ENCODE measurements around the gene GSDMA. TPM values are rescaled to one million over a fixed set of nuclear protein-coding genes. Genes with fewer than 3 reads are reported as not detected.

Gene GSDMA
- polyA plus RNA-seq, 1 experiment = not detected

DNA sequence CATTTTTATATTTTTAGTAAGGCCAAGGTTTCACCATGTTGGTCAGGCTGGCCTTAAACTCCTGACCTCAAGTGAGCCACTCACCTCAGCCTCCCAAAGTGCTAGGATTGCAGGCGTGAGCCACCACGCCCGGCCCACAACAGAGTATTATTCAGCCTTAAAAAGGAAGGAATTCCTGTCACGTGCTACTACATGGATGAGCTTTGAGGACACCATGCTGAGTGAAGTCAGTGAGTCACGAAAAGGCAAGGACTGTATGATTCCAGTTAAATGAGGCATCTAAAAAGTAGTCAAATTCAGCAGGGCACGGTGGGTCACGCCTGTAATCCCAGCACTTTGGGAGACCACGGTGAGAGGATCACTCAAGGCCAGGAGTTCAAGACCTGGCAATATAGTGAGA lies 62.1 kb downstream of the GSDMA start:
- POLR2A ChIA-PET = no interaction called here
- TF ChIP-seq, protein P1, sequence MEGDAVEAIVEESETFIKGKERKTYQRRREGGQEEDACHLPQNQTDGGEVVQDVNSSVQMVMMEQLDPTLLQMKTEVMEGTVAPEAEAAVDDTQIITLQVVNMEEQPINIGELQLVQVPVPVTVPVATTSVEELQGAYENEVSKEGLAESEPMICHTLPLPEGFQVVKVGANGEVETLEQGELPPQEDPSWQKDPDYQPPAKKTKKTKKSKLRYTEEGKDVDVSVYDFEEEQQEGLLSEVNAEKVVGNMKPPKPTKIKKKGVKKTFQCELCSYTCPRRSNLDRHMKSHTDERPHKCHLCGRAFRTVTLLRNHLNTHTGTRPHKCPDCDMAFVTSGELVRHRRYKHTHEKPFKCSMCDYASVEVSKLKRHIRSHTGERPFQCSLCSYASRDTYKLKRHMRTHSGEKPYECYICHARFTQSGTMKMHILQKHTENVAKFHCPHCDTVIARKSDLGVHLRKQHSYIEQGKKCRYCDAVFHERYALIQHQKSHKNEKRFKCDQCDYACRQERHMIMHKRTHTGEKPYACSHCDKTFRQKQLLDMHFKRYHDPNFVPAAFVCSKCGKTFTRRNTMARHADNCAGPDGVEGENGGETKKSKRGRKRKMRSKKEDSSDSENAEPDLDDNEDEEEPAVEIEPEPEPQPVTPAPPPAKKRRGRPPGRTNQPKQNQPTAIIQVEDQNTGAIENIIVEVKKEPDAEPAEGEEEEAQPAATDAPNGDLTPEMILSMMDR (IDR thresholded peaks at IDR 0.05; ENCODE audit: insufficient read depth, low read depth, low read length) = no peak
- CTCF ChIA-PET = interaction anchor here (0.7 to 5.0 kb wide), 8 partner anchors 9 to 166 kb away, joined by 3 to 133 read pairs (median 18); partner anchors contain the start of gene CSF3
- Histone ChIP-seq H3K27me3 (ENCODE audit: control insufficient read depth, insufficient read depth, low read length) (no peaks in the 10 kb centered on the region), H3K4me3 (ENCODE audit: low read depth, low read length) (no peak overlapping the region), H3K36me3 (ENCODE audit: control insufficient read depth, insufficient read depth, low read length) (peaks cover 12% of the 10 kb centered on the region)
- no peak for DNase-seq (ENCODE audit: low read depth)

DNA sequence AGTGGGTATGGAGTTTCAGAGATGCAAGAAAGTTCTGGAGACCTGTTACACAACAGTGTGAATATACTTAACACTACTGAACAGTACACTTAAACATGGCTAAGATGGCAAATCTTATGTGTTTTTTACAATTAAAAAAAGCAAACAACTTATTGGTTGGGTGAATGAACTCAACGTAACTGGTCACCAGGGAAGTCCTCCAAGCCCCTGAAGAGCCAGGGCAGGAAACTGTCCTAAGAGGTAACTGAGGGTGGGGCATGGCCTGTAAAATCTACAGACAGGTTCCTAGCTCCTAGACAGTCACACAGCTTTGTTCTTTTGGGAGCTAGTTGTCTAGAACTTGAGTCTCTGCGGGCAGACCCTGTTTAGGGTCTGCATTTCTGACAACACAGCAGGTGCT lies 62.8 kb downstream of the GSDMA start:
- CTCF ChIA-PET = interaction anchor here (0.7 to 5.0 kb wide), 12 partner anchors 10 to 165 kb away, joined by 3 to 133 read pairs (median 8); partner anchors contain the start of genes CSF3 and MED24
- Histone ChIP-seq H3K36me3 (ENCODE audit: control insufficient read depth, insufficient read depth, low read length) (peaks cover 9% of the 10 kb centered on the region), H3K27me3 (ENCODE audit: control insufficient read depth, insufficient read depth, low read length) (no peaks in the 10 kb centered on the region)

DNA sequence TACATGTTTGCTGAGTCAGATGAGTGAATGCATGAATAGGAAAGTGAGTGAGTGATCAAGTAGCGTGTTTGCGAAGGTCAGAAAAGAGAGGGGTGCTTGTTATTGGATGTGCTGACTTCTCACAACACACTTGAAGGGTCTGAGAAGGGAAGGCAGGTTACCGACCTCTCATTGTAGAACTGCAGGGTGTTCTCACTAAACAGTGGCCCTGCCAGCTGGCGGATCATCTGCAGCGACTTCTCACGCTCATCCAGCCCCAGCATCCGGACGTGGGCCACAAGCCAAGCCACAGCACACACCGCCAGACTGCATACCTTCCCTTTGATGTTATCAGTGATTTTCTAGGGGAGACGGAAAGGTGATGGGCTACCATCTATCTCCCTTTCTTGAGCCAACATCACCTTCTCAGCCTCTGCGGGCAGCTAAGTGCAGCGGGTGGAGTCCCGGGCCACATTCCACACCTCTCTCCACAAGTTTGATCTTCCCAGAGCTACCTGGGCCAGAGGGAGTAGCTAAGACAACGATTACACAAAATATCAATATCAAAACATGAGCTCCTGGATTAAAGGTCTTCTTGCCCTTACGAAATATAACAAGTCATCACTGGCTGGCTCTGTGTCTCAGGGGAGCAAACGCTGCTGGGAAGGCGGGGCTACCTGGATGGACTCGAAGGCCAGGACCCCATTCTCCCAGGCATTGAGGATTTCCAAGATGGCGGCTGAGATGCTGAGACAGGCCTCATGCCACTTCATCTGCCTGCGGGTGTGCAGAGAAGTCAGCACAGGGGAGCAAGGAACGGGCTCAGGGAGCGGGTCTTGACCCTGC lies 63.4 kb downstream of the GSDMA start:
- POLR2A ChIA-PET = no interaction called here
- Histone ChIP-seq H3K27me3 (ENCODE audit: control insufficient read depth, insufficient read depth, low read length) (no peaks in the 10 kb centered on the region), H3K36me3 (ENCODE audit: control insufficient read depth, insufficient read depth, low read length) (peaks cover 12% of the 10 kb centered on the region), H3K4me3 (ENCODE audit: low read depth, low read length) (no peak overlapping the region)
- CTCF ChIA-PET = interaction anchor here (0.6 to 5.0 kb wide), 15 partner anchors 11 to 266 kb away, joined by 3 to 133 read pairs (median 7); partner anchors contain the start of genes CSF3 and MED24
- TF ChIP-seq, protein P1 (IDR thresholded peaks at IDR 0.05; ENCODE audit: insufficient read depth, low read depth, low read length) = no peak
- no peak for DNase-seq (ENCODE audit: low read depth)

More for the DNA sequence above, 62.8 kb downstream of the GSDMA start:
- POLR2A ChIA-PET = no interaction called here
- TF ChIP-seq, protein P1 (IDR thresholded peaks at IDR 0.05; ENCODE audit: insufficient read depth, low read depth, low read length) = no peak
- DNase-seq (ENCODE audit: low read depth) = no peak
- H3K4me3 ChIP-seq (ENCODE audit: low read depth, low read length) = no peak overlapping the region

DNA sequence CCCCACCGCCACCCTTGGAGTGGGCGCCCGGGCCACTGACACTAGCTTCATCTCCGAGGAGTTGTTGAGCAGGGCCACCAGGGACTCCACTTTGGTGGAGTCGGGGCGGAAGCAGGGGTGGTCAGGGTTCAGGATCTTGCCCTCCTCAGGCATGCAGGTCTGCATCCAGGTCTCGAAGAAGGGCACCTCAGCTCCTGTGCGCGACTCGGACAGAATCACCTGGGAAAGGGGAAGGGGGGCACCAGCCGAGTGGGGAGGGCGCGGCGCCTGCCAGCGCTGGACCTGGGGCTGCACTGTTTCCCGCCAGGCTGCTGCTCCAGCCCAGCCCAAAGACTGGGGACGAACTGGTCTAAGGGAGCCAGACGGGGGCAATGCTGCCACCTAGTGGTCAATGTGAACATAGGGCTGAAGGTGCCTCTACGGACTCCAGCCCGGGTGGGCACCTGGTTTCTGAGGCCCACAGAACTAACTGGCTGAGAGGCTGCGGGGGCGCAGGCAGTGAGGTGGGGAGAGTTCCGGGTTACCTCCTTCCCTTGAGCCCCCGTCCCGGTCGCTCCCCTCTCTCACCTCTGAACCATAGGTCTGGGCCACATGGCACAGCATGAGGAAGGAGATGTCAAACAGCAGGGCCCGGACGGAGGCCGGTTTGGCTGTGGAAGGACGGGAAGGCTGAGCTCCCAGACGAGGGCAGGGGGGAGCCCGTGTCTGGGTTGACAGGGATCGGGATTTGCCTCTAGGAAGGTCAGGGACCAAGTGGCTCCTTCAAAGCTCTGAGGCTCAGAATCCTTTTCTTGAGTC lies 64.2 kb downstream of the GSDMA start:
- DNase-seq (ENCODE audit: low read depth) = no peak
- TF ChIP-seq, protein P1 (IDR thresholded peaks at IDR 0.05; ENCODE audit: insufficient read depth, low read depth, low read length) = peak; percentile 89
- no peak overlapping the region for H3K4me3 ChIP-seq (ENCODE audit: low read depth, low read length)
- POLR2A ChIA-PET = interaction anchor here (1.0 kb wide), 1 partner anchor 72 kb away, joined by 9 read pairs; no protein-coding TSS in a partner anchor
- no peaks in the 10 kb centered on the region for H3K27me3 ChIP-seq (ENCODE audit: control insufficient read depth, insufficient read depth, low read length)
- H3K36me3 ChIP-seq (ENCODE audit: control insufficient read depth, insufficient read depth, low read length) = peaks cover 17% of the 10 kb centered on the region
- CTCF ChIA-PET = interaction anchor here (0.6 to 5.0 kb wide), 30 partner anchors 10 to 331 kb away, joined by 3 to 133 read pairs (median 4); partner anchors contain the start of genes CSF3 and MED24

Small RNAs within 50 kb of the gene (small RNA-seq; reads per million reads assigned to genes)
- gene SNORD124 (ENCODE audit: insufficient read length, low read depth, low replicate concordance) = 56.5 reads per million, percentile 89 among the genes with 10 or more reads in this experiment

Other genes starting within 250 kb of the GSDMA start
- 61.4 and 78.9 TPM in 2 replicates for gene MIEN1, start 232.5 kb upstream of the GSDMA start, polyA plus RNA-seq (2011; rRNA removed)
- gene GRB7, start 225.1 kb upstream of the GSDMA start, polyA plus RNA-seq (2011; rRNA removed) = 0.09 and 0.23 TPM in 2 replicates
- gene IKZF3, start 98.7 kb upstream of the GSDMA start, polyA plus RNA-seq (2011; rRNA removed) = not detected in 2 replicates
- gene ZPBP2, start 94.8 kb upstream of the GSDMA start, polyA plus RNA-seq (2011; rRNA removed) = not detected in 2 replicates
- 3.8 and 5.1 TPM in 2 replicates for gene GSDMB, start 44.4 kb upstream of the GSDMA start, polyA plus RNA-seq (2011; rRNA removed)
- gene ORMDL3, start 35.4 kb upstream of the GSDMA start, polyA plus RNA-seq (2011; rRNA removed) = 78.3 and 96.7 TPM in 2 replicates
- not detected in 2 replicates for gene LRRC3C, start 35.3 kb upstream of the GSDMA start, polyA plus RNA-seq (2011; rRNA removed)
- 57.0 and 104 TPM in 2 replicates for gene PSMD3, start 17.8 kb downstream of the GSDMA start, polyA plus RNA-seq (2011; rRNA removed)
- not detected in 2 replicates for gene CSF3, start 52.4 kb downstream of the GSDMA start, polyA plus RNA-seq (2011; rRNA removed)
- gene MED24, start 91.4 kb downstream of the GSDMA start, polyA plus RNA-seq (2011; rRNA removed) = 40.1 and 55.2 TPM in 2 replicates
- gene THRA, start 100.0 kb downstream of the GSDMA start, polyA plus RNA-seq (2011; rRNA removed) = 32.1 and 43.3 TPM in 2 replicates
- gene NR1D1, start 137.6 kb downstream of the GSDMA start, polyA plus RNA-seq (2011; rRNA removed) = 1.9 and 2.3 TPM in 2 replicates
- 36.7 and 69.0 TPM in 2 replicates for gene MSL1, start 159.0 kb downstream of the GSDMA start, polyA plus RNA-seq (2011; rRNA removed)
- gene CASC3, start 177.5 kb downstream of the GSDMA start, polyA plus RNA-seq (2011; rRNA removed) = 27.8 and 35.1 TPM in 2 replicates
- gene RAPGEFL1, start 214.5 kb downstream of the GSDMA start, polyA plus RNA-seq (2011; rRNA removed) = 2.3 and 3.8 TPM in 2 replicates